8988T (cell line): ENCODE data around the gene THSD4.

ENCODE experiments used
- DNase-seq: peaks from one replicate; pipeline ENCODE4 v3.0.0; 2011

Gene THSD4

DNA sequence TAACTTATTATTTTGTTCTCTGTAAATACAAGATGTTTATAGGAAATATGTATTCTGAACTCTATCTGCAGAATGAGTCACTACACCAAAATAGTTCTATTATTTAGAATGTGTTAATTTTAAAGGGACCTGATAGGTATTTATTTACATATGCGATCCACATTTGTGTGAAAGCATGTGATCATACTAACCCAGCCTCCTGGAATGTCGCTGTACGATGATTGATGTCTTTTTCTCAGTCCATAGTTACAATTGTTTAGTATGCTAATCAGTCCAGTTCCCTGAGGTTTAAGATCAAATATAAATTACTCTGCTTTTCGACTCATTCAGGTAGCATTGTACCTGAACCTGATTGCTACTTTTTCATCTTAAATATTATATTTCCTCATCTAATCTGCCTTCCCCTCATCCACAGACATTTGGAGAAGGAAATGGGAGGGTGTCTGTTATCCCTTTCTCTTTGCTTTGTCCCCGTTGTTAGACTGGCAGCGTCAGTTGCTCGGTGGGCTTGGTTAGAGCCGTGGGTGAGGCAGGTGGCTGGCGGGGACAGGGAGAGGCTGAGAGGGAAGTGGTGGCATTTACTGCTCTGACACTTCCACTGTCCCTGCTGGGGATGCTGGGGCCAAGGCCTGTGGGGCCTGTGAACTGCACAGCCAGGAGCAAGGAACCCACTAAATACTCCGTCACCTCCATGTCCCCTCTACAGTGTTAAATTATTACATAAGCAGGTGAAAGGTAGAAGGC lies 667.3 kb downstream of the THSD4 start:
- DNase-seq = no peak

DNA sequence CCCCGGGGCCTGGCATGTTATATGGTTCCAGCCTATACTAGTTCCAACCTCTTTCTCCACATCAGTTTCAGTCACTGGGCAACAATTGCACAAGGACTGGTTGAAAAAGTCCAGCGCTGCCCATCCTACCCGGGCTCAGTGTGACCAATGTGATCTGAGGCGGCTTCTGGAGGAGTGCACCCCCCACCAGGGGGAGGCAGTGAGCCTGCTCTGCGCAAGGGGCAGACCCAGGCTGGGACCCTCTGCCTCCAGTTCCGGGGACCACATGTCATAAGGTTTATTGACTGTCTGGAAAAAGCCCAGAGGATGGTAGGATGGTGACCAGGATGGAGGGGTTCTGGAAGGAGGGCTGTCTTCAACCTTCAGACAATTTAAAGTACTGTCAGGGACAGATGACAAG lies 669.4 kb downstream of the THSD4 start:
- DNase-seq = no peak

GRCh38 chr15:71785996-71786395 lies 670.7 kb downstream of the THSD4 start:
- no peak for DNase-seq

DNA sequence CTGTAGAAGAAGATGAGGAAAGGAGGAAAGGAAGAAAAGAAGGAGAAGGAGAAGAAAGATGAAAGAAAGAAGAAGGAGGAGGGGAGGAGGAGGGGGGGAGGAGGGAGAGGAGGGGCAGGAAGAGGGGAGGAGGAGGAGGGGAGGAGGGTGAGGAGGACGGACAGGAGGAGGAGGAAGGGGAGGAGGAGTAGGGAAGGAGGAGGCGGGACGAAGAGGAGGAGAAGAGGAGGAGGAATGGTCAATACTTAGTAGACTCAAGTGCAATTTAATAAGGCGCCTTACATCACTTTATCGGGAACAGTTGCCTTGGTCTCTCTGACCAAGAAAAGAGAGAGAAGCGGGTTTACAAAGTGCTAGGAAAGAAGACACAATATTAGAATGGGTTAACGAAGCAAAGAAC lies 671.4 kb downstream of the THSD4 start:
- no peak for DNase-seq

- no peak for DNase-seq
These were observed 673.6 kb downstream of the THSD4 start for GRCh38 chr15:71788646-71789579.

GRCh38 chr15:71789616-71790015 lies 674.3 kb downstream of the THSD4 start:
- DNase-seq = no peak

GRCh38 chr15:71790081-71790480 lies 674.8 kb downstream of the THSD4 start:
- DNase-seq = no peak

- no peak for DNase-seq
These were observed 676.7 kb downstream of the THSD4 start for GRCh38 chr15:71791975-71792374.

GRCh38 chr15:71792521-71792920 lies 677.2 kb downstream of the THSD4 start:
- no peak for DNase-seq

DNA sequence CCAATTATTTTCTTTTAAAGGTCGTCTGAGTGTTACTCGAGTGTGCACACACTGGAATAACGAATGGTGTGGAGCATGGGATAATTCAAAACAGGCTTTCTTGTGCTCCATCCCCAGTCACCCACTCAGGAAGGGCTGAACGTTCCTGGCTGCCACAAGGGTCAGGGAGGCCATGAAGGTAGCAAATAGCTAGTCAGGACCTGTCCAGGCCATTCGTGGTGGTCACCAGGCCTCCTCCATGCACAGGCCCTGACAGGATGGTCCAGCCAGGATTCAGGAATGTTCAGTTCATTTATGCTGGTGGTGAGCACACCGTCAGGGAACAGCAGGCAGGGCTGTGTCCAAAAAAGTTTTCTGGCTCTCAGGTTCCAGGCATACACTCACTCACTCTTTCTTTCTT lies 683.4 kb downstream of the THSD4 start:
- no peak for DNase-seq

- DNase-seq = no peak
These were observed 684.9 kb downstream of the THSD4 start for GRCh38 chr15:71800190-71800589.

- no peak for DNase-seq
These were observed 685.8 kb downstream of the THSD4 start for GRCh38 chr15:71800835-71801745.

DNA sequence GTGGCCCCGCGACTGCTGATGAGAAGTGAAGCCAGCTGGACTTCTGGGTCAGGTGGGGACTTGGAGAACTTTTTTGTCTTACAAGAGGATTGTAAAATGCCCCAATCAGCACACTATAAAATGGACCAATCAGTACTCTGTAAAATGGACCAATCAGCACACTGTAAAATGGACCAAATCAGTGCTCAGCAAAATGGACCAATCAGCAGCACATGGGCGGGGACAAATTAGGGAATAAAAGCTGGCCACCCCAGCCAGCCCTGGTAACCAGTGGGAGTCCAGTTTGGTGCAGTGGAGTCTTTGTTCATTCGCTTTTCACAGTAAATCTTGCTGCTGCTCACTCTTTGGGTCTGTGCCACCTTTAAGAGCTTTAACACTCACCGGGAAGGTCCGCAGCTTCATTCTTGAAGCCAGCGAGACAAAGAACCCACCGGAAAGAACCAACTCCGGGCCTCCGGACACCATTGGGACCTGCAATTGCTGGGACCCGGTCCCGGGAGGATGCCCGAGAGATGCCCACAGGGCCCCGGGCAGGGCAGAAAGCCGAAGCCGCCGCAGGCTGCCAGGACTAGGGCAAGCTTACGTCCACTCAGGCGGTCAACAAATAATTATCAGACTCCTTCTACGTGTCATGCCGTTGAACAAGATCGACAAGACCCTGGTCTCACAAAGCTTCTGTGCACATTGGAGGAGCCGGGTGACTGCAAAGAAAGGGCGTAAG lies 686.8 kb downstream of the THSD4 start:
- no peak for DNase-seq

DNA sequence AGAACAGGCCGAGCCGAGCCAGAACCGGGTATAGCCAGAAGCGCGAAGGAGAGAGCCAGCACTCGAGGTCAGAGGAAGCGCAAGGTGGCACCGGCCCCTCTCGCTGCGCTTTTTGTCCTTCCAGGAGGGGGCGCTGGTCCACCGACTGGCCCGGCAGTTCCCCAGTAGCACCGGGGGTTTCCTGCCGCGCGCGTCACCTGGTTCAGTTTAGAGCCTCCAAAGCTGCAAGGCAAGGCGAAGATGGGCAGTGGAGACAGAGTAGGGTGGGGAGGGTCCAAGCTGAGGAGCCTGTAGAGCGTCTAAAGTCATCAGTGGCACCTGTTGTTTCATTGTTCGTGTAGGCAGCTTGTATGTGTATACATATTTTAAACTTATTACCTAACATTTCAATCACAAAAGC lies 687.5 kb downstream of the THSD4 start:
- no peak for DNase-seq

DNA sequence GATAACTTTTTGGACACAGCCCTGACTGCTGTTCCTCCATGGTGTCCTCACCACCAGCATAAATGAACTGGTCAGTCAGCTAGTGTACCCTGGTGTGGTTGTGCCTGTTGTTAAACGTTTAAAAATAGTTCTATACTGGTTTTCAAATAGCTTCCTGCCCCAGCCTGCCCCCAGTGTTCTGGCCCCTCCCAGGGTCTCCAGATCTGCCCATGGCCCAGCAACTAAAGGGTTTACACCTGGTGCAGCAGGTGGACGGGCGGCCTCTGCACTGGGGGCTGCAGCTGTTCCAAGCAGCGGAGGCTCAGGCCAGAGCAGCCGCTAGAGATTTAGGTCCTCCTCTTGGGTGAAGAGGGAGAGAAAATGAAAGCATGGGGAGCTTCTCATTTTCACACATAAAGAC lies 689.0 kb downstream of the THSD4 start:
- DNase-seq = no peak

DNA sequence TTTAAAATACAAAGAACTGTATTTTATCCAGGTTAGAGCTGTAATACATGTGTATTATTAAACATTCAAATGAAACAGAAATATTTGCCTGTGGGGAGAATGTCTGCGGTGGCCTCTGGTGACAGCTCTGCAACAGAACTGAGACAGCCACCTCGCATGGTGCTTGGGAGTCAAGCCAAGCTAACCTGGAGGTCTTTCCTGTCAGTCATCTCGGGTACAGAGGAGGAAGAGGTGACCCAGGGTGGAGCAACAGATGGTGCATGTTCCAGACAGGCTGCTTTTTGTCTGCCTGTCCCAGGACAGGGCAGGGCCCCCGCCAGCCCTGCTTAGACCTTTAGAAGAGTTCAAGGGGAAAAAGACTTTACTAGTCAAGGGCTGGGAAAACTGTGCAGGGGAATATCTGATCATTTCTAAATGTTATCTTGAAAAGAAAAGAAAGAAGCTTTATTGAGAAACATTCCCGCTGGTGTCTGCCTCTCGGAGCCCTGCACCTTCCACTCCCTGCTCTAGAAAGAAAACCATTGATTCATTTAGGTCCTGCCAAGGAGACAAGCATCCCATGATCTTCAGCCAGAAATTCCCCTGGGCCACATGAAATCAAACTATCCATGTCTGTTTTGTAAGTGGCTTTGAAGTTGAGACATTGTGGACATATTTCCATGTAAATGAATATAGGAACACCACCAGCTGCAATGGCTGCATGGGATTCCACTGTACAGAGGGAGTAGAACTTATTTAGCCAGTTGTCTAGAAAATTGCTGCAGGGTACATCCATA lies 689.6 kb downstream of the THSD4 start:
- no peak for DNase-seq

DNA sequence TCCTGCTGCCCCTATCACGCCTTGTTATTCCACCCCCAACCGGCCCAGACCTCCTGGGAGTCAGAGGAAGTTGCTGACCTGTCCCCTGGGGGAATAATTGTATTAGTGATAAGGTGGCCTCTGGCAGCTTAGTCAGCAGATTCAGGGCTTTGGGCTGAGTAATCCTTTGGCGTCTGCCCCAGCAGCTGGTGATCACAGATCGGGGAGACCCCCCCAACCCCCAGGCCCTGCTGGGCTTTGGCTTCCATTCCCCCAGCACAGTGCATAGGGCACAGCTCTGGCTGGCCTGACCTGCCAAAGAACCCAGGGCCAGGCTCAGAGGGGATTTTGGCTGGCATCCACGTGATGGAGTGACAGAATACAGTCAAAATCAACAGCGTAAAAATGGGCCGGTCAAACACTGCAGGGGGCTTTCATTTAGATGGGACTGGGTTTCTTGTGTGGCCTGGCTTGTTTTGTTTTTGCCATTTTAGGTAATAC lies 691.2 kb downstream of the THSD4 start:
- no peak for DNase-seq

DNA sequence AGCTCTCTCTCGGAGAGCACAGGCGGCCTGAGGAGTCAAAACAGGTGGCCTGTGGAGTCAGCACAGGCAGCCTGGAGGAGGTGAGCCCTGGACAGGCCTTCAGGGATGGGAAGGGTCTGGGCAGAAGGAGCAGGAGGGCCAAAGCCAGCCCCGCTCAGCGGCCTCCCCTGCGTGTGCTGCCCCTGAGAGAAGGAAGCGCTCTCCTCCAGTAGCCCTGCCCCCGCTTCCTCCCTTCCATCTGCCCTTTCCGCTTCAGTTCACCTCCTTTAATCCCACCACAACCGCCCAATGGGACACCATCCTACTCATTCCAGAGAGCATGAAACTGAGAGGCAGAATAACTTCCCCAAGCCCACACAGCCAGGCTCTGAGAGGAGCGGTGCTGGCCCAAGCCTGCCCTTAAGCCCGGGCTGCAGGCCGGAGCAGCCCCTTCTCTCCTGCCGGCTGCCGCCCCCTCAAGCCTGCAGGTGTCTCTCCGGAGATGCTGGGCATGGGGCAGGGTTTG lies 691.9 kb downstream of the THSD4 start:
- DNase-seq = no peak

DNA sequence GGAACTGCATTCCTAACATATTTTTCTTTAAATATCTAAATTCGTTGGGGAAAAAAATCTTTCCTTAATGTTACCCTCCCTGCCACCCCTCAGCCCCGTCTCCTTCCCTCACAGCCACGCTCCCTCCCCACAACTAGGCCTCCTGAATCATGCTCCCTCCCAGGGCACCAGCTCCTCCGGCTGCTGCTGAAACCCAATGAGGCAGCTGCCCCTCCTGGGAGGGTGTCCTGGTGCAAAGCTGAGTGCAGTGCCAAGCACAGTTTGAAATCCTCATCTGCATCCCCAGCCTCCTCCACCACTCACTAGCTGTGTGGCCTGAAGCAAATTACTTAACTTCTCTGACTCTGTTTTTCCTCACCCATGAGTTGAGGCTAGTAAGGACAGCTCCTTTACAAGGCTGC lies 692.4 kb downstream of the THSD4 start:
- no peak for DNase-seq

- DNase-seq = no peak
These were observed 693.2 kb downstream of the THSD4 start for GRCh38 chr15:71808311-71809020.

DNA sequence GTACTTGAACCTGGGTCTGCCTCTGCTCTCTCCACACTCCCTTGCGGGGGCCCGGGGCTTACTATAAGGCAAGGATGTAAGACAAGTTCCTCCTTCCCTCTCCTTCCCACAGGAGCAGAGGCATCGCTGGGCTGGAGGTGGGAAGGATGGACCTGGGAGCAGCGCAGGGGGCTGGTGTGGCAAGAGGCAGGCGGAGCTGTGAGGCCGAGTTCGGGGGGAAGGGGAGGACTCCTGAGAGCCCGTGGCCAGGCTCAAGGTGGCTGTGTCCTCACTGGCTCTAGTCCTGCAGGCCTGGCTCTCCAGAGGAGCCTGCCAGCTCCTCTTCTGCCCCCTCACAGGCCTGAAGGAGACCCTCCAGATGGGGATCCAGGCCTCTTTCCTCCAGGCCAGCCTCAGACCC lies 694.1 kb downstream of the THSD4 start:
- DNase-seq = no peak
